ENCODE measurements around the gene GPC1.

GPC1 gene

DNA sequence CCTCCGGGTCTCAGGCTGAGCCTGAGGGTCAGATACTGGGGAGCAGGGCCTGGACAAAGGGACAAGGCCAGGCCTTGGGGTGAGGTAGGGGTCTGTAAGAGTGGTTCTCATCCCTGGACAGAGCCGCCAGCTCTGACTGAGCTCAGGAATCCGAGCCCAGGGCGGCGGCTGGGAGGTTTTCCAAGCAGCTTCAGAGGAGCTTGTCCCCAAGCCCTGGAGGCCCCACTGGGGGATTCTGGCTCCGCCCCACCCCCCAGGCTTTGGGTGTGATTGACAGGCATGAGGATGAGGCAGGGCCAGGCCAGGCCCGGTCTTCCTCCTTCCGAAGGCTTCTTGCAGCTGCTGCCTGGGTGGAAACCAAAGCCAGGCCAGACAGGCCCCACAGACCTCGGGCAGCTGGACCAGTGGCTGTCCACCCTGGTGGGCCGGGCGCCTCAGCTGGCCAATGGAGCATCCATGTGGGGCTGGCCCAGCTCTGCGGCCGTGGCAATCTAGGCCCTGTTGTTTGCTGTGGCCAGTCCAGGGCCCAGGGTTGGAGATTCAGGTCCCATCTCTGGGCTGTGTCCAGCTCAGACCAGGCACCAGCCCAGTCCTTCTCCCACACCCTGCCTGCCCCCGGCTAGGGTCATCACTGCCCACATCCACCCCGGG lies 23.1 kb upstream of the GPC1 start:
- no peak for DNase-seq (ENCODE audit: low read depth)

DNA sequence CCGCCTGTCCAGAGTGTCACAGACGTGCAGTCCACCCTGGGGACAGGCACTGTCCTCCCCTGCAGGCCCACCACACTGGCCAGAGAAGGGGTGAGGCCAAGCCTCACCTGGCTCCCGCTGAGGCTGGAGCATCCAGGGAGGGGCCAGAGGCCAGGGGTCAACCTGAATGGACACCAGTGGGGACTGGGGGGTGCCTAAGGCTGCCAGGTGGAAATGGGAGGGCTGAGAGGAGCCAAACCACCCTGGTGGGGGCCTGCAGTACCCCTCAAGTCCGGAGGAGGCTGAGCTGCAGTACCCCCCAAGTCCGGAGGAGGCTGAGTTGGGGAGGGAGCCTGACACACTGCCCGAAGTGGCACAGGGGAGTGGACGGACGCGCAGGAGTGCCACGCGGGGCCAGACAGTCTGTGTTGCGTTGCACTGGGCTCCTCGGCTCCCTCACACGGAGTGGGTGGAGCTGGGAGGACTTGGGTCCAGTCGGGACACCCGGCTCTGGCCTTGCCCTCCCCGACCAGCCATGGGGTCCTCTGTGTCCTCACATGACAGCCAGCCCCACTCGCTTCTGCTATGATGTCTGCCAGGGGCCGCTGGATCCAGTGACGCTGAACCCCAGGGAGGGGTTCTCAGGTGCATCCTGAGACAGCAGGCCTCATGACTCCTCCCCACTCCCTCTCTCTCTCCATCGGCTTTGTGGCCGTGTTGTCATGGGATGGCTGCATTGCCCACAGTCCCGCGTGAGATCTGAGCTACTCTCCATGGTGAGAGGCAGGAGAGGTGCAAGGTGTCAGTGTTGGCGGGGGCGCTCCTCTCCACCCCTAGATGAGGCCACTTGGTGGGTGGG lies 22.3 kb upstream of the GPC1 start:
- no peak for DNase-seq (ENCODE audit: low read depth)

DNA sequence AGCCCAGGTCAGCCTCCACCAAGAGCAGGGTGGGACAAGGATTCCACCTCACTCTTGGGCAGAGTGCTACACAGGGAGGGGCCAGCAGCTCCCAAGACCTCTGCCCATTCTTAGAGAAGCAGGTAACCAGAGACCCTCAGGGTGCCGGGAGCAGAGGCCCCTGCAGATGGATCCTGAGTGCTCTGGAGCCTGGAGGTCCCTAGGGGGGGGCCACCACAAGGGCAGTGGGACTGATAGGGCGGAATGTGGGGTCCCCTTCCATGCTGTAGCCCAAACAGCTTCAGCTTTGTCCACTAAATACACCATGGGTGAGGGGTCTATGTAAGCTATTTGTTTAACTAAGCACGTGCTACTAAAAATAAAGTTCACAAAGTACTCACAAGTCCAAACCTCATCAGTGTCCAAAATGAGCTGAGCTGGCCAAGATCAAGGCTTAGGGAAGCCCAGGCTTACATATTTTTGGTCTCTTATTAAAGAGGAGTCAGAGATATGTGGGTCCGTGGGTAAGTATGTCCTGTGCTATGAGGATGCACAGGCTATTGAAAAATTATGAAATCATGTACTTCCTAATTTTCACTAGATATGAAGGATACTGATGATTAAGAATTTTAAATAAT lies 21.5 kb upstream of the GPC1 start:
- no peak for DNase-seq (ENCODE audit: low read depth)

DNA sequence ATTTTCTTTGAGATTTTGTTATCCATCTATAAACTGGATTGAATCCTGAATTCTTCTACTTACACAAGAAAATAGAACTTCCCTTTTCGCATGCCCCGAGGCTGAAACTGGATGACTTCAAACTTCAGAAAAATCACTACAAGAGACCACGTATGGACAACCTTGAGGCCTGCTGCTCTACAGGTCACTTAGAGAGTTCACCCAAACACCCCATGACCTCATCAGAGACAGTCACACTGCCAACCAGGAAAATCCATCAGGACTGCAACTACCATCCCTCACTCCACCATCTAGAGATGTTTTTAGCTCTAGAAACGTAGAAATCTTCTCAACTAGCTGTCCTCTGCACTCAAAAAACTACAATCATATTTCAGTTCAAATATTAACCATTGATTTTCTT lies 18.6 kb upstream of the GPC1 start:
- DNase-seq (ENCODE audit: low read depth): no peak

DNA sequence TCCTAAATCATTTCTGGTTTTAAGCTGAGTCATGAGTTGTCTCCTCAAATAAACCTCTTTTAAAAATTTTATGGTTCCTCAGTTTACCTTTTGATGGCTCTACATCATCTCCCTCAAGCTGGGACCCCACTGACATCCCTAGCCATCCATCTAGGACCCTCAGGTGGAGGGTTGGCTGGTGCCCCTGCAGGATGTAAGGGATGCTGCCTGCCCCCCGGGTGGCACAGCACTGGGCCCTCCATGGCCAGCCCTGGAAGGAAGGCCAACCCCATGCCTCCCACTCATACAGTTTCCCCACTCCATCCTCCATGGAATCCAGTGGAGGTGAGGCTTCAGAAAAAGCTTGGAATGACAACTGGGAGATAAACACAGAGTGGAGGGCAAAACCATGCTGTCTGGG lies 17.2 kb upstream of the GPC1 start:
- no peak for DNase-seq (ENCODE audit: low read depth)

DNA sequence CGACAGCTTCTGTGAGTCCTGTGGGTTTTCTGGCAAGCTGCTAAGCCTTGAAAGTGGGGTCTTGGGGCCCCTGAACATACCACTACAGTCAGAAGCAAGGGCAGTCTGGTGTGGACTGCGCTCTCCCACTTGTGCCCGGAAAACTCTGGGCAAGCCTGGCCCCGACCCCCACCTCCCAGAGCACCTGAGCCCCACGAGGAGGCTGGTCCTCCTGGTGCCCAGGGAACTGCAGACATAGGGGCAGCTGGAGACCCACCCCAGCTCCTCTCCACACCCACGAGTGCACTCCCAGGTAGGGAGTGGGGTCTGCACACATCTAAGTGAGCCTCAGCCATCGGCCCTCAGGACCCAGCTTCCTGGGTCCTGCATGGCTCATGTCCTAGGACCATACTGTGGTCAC lies 16.2 kb upstream of the GPC1 start:
- DNase-seq (ENCODE audit: low read depth): no peak

DNA sequence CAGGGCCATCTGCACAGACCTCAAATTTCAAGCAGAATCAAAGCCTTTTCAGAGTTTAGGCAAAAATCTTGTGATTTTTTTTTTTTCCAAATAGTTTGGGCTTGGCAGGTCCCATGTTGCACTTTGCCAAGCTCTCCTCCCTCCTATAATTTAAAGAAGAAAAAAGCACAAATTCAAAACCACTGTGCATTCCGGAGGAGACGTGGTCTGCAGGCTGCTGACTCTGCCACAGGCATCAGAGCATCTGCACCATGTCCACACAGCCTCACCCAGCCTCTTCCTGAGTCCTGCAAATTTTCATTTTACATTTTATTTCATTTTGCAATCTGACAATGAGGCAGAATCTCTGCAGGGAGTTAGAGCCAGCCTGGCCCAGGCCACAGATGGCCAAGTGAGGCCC lies 15.7 kb upstream of the GPC1 start:
- no peak for DNase-seq (ENCODE audit: low read depth)

DNA sequence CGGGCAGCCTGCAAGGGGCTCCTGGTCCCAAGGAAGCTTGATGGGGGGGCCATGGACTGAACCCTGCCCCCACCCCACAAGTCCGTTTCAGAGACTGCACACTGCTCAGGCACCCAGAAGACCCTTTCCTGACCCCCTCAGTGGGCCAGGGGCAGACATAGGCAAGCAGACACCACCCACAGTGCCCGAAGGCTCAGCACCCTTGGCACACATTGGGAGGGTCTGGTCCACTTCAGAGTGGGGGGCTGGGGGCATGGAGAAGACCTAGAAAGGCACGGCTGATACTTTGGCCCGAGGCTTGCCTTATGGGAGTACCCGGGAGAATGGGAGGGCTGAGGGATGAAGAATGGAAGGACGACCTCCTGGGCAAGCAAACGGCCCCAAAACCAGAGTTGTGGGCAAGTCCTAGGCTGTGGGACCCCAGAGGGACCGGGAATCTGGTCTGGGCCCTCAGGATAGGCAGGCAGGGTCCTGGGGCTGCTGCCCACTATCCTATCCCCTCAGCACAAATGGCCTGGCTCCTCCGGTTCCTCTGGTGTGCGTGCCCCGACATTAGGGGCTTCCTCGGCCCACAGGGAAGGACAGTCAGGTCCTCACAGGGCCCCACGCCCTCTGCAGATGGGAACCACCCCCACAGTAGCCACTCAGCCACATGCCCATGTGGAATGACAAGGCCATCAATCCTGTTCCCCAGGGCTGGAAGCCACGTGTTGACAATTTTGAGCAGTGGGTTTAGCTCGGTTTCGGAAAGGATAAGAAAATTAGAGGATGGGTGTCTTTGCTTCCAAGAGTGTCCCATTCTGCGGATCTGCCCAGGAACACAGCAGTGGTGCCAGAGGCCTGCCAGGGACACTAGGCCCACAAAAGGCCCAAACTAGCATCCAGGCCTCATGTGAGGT lies 15.0 kb upstream of the GPC1 start:
- DNase-seq (ENCODE audit: low read depth): no peak

DNA sequence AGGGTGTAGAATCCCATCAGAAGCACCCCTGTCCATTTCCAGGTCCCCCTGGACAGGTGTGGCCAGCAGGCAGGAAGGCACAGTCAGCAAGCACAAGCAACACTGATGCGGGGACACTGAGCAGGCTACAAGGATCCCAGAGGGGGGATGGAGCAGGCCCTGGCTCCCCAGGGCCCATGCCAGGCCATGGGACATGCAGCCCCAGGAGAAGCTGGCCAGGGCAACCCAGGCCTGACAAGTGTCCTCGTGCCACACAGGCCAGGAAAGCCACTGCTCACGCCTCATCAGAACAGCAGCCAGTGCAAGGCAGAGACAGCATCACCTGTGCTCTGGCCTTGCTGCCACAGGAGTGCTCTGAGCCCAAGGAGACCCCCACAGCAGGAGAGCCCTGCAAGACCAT lies 14.1 kb upstream of the GPC1 start:
- DNase-seq (ENCODE audit: low read depth): no peak

DNA sequence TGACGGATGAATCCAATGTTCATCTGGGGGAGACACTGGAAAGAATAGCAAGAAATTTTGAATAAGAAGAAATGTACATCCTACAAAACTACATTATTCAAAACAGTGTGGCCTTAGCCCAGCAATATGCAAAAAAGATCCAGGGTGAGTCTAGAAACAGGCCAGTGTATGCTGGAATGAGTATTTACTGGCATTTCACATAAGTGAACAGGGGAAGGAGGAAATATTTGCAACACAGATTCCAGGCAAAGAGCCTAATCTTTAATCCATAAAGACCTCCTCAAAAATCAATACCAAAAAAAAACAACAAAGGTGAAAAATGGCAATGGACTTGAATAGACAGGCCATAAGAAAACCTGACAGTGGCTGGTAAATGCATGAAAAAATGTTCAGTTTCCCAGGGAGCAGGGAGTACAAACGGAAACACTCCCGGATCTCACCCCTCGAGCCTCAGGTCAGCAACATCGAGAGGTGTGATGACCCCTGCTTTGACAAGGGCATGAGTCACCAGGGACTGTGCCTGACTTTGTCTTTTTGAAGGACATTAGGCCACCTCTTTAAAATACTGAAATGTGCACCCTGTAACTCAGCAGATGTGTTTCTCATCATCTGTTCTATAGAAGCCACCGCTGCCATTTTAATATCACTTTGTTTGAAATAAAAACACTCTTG lies 12.7 kb upstream of the GPC1 start:
- DNase-seq (ENCODE audit: low read depth): no peak

DNA sequence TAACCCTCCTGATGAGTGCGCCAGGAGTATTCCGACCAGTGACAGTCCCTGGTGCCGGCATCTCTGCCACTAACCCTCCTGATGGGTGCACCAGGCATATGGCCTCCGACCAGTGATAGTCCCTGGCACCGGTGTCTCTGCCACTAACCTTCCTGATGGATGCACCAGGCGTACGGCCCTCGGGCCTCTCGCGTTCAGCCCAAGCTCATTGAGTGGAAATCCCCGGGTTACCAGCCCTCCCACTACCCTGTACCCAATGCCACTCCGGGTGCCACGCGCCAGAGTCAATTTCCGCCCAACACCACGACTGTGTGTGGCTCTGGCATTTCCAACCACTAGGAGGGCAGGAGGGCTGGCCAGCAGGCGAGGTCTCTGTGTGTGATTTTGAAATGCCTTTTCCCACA lies 11.7 kb upstream of the GPC1 start:
- DNase-seq (ENCODE audit: low read depth): no peak

DNA sequence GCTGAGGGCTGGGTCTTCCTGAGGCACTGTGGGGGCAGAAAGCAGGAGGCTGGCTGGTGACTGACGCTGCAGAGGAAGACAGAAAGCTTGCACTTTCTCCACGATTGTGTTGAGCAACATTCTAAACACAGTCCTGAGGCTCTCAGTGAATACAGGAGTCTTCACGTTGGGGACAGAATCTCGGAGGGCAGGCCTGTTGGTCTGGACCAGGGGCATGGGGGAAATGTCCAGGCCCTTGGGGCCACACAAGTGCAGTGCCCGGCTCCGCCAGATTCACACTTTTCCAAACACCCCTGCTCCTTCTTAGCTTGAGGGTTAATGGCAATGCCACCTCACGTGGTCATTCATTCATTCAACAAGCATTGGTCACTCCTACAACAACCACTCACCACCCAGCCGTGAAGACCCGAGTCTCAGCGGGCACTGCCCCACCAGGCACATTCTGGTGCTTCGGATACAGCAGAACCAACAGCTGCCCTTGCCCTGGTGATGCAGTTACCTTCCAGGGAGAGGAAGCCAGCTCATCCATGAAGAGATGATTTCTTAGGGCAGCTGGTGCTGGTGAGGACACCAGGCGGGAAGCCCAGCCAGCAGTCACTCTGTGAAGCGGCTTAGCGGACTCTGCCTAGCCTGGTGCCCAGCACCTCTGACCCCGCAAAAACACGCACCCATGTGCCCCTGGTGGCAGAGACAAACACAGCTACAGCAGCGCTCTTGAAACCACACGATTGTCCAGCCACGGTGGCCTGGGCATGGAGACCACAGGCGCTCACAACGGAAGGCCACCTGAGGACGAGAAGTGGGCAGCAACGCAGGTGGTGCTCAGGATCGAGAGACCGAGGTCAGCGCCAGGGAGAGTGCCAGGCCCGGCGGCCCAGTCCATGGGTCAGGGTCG lies 10.9 kb upstream of the GPC1 start:
- no peak for DNase-seq (ENCODE audit: low read depth)

DNA sequence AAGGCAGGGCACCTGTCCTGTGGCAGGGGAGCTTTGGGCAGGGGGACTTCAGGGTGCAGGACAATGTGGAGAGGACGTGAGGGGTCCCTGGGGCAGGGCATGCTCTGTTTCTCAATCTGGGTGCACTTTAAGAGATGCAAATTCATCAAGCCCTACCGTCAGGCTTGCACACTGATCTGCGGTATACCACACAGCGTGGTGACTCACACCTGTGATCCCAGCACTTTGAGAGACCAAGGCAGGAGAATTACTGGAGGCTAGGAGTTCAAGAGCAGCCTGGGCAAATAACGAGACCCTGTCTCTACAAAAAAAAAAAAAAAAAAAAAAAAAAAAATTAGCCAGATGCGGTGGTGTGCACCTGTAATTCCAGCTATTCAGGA lies 10.2 kb upstream of the GPC1 start:
- no peak for DNase-seq (ENCODE audit: low read depth)

DNA sequence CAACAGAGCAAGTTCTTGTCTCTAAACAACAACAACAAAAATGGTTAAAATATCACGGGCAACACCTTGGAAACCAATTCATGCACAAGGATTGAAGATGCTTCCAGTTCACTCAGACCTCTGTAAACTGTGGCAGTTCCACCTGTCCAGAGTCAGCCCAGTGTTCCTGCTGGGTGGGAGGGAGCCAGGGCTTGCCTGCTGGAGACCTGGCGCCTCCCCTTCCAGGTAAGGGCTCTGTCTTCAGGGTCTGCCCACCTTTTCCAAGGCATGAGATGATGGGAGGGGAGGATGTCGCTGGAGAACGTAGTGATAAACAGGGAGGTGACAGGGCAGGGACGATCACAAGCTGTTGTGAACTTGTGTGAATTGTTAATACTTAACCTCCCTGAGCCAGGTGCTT lies 9.8 kb upstream of the GPC1 start:
- DNase-seq (ENCODE audit: low read depth): no peak

DNA sequence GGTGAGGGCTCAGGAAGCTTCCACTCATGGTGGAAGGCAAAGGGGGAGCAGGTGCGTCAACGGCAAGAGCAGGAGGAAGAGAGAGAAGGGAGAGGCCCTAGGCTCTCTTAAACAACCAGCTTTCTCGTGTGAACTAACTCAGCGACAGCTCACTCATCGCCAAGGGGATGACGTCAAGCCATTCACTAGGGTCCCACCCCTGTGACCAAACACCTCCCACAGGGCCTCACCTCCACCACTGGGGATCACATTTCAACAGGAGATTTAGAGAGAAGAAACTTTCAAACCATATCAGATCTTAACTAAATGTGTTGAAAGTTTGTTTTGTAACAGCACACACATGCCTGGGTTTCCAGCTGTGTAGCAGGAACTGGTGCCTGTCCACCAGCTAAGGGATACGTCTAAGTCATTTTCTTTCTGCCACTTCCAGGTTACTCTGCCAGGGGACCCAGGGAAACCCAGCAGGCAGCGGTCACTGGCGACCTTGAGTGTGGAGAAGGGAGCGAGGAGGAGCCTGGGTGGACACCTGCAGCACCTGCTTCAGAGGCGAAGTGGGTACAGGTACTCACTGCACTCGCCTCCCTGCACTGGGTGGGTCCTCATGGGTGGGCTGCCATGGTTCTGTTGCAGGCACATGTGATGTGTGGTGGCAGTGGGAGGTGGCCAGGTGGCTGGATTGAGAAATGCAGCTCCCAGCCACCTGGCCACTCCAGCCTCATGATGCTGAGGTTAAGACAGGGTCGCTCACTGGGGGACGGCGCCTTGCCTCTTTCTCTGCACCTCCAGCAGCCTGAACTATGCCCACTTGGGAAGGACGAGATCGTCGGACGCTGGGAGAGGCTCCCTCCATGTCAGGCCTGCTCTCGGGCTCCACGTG lies 8.4 kb upstream of the GPC1 start:
- no peak for DNase-seq (ENCODE audit: low read depth)

DNA sequence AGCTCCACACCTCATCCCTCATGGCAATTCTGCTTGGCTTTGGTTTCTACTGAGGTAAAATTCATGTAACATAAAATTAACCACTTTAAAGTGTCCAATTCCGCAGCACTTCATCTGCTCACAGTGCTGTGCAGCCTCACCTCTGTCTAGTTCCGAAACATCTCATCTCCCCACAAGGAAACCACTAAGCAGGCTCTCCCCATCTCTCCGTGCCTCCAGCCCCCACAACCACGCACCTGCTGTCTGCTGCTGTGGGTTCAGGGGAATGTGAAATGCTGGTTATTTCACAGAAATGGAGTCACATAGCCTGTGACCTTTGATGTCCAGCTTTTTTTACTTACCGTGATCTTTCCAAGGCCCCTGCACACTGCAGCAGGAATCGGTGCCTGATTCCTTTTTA lies 7.7 kb upstream of the GPC1 start:
- DNase-seq (ENCODE audit: low read depth): no peak

DNA sequence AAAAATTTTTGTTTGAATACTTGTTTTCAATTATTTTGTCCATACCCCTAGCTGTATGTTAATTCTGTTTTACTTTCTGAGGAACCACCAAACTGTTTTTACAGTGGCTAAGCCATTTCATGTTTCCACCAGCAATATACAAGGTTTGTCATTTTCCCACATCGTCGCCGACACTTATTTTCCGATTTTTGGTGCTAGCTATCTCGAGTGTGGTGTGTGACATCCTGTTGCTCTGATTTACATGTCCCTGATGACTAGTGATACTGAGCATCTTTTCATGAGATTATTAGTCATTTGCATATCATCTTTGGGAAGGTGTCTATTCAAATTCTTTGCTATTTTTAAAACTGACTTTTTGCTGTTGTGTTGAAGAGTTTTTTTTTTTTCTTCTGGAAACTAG lies 7.2 kb upstream of the GPC1 start:
- no peak for DNase-seq (ENCODE audit: low read depth)

DNA sequence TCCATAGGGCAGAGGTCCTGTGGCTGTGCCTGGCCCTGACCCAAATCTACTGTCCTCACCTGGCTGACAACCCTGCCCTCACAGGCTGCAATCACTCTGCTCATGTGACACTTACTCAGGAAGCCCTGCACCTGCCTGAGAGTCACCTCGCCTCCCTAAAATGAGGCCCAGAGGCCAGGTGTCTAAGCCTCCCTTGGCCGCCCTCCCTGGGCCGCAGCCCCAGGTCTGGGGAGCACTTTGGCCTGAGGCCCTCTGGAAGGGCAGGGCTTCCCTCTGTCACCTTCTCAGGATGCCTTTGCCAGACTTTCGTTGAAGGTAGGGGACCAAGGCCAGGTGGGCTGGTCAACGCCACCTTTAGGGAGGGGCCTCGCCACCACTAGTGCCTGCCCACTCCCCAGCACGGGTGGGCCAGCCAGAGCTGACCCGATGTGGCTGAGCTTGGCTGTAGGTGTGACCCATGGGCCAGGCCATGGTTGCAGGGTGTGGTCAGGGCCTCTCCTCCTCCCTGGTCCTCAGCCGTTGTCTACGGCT lies 6.1 kb upstream of the GPC1 start:
- DNase-seq (ENCODE audit: low read depth): no peak

DNA sequence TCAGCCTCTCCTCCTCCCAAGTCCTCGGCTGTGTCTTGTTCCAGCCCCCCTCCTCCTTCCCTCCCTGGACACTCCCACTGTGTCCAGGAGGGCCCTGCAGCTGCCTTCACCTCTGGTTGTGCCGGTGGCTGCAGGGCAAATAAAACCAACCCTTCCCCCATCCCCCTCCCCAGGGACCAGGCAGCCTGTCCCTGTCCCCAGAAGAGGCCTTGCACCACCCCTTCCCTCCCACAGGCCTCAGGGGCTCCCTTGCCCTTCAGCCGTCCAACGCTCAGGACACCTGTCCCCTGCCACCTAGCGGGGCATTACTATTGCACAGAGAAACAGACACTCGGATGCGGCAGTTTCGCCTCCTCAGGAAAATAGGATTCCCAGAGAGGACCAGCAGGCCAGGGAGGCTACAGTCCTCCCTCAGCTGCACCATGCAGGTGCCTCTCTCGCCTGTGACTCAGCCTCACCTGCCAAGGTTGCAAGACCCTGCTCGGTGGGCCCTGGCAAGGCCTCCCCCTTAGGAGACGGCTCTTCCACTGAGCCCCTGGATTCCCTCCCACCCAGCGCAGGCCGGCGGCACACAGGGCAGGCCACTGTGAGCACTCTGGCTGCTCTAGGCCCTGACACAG lies 5.5 kb upstream of the GPC1 start:
- DNase-seq (ENCODE audit: low read depth): no peak
